EH (cell line): ENCODE measurements around the gene ST8SIA4.

Source experiments
- DNase-seq: peaks from one replicate; pipeline ENCODE4 v3.0.0-alpha.2; 2015; ENCODE audit warnings: low read depth

Gene ST8SIA4

DNA sequence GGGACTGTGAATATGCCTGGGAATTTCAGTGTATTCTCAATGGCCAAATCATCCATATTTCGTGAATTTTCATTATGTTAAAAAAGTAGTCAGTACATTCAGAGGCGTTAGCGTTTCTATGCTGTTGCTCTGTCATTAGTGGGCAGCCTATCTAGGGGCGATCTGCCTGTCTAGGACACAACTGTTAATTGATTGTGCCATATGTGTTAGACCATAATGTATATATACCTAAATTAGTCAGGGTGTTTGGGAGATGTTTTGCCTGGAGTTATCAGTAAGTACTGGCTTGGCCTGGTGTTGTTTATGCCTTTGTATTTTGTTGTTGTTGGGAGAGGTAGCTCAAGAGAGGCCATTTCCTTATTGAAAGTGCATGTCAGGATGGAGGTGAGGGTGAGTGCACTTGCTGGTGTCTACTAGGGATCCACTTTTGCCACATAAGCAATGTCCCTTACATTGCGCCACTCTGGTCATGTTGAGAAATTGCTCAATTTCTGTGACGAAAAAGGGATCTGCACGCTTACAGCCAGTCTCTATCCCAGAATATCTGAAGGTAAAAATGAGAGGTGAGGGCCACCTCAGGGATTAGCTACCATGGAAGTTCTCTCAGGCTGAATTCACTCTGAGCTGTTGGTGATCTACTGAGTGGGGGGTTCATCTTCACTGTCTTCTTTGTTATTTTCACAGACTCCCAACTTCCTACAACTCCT lies 123.3 kb downstream of the ST8SIA4 start:
- no peak for DNase-seq

DNA sequence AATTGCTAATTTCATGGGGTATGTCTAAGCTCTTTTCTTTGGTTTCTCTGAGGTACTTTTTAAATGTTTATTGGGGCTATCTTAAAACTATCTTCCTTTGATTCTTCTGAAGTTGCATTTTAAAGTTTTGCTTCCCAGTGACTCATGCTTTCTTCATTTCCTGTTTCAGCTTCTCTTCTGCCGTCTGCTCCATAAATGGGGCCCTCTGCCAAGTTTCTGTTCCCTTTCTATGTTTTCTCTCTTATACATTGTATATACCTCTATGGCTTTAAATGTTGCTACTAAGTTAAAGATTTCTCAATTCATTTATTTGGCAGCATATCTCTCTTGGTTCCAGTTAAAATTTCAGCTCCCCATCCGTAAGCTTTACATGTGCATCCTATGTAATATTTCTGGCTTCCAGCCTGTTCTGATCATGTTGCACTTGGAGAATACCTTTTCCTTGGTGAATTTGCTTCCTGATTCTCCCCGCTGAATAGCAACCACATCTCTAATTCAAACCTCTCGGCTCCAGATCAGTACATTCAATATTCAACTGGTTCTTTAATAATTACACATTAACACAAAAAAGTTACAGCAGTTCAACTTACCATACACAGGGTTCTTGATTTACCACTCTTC lies 125.3 kb downstream of the ST8SIA4 start:
- peak; percentile 83 for DNase-seq

DNA sequence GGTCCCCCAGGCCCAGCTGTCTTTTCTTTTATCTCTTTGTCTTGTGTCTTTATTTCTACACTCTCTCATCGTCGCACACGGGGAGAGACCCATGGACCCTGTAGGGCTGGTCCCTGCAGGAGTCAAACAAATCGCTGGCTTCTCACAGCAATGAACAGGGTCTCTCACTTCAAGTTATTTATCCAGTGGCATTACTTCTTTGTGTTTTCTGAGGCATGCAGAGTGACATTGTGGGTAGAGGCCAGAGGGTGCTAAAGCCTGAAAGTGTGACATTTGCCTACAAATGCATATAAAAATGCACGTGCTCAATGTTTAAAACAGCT lies 127.6 kb downstream of the ST8SIA4 start:
- no peak for DNase-seq

DNA sequence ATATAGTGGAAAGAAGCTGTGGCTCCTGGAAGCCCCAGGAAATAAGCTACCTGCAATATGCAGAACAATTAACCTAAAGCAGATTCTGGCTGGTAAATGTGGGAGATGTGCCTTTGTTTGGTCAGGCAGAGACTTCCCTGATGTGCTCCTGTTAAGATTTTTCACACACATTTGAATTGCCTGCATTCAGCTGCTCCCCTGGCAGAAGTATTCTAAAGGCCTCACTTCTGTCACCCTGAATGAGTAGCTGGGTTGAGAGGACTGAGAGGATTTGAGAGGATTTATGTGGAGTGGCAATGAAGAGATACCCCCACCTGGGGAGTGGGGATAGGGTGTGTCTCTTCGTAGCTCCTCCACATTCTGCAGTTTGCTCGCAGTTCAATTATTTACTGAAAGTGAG lies 130.5 kb downstream of the ST8SIA4 start:
- no peak for DNase-seq

DNA sequence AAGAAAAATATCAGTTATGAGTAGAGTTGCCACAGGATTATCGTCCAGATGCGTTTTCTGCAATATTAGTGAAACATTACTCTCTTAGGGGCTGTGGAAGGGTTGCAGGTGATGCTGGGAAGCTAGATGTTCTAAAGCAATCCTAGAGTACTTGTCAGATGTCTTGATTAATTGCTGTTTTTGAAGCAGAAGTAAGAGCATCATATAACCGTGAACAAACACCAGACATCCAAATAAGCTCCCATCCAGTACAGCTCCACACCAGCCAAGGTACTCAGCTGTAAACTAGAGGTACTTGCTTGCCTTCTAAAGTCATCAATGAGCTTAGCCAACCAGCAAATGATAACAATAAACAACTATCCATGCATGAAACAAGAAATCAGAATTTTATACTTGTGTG lies 131.1 kb downstream of the ST8SIA4 start:
- no peak for DNase-seq

DNA sequence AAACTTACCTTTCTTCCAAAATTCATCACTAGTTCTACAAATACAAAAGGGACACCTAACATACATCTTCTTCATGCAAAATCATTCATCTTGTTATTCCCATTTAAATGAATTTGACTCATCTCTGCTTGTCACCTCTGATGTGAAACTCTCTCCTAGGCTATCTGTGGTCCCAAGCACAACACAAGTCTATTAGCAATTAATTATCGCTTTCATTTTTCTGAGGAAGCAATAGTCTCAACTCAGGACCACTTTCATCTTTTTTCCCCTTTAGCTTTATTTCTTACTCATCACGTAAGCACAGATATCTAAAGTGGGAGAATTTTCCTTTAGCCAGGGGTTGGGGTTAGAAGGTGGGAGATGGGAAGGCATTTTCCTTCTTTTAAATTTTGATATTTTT lies 131.9 kb downstream of the ST8SIA4 start:
- DNase-seq, result no peak

DNA sequence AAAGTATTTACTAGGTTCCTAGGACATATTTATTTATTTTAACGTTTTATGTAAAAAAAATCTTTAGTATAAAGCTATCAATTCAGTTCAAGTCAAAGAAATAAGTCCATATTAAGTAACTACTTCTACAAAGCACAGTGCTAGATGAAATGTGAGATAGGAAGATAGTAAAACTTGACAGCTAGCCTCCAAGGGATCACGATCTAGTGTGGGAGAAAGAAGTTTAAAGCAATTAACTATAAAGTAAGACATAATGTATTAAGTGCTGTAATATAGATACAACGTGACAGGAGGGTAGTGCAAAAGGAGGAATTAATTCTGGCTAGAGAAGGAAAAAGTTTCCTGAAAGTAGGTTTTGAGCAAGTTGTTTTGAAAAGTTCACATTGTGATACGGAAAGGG lies 134.9 kb downstream of the ST8SIA4 start:
- no peak for DNase-seq

DNA sequence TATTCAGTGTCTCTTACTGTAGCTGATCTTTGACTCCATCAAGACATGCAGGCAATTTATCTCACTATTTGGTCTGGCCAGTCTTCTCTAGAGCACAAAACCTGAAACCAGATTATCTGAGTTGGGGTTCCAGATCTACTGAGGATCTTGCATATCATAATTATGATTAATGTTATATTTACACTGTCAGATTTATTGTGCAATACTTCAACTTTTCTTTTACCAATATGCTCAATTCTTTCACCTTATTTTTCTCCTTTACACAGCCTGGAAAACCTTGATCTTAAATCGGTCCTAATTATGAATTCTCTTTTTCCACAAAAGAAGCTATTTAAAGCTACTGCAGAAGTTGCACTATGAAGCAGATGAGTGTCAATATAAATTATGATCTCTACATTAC lies 140.1 kb downstream of the ST8SIA4 start:
- no peak for DNase-seq

DNA sequence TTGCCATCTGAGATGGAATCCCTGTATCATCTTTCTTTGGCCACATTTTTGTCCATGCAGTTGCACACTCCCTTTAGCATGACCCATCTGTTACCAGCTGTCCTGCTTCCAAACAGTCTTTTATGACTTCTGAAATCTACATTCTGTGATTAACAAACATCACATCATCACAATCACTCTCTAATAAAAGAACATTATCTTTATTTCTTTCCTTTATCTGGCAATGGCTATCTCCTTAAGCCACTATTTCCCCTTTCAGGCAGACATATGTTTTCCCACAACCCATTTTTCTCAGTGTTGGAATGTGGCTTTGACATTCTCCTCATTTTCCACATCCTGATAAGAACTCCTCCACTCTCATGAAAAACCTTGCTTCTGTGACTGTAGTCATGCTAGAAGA lies 141.0 kb downstream of the ST8SIA4 start:
- no peak for DNase-seq

DNA sequence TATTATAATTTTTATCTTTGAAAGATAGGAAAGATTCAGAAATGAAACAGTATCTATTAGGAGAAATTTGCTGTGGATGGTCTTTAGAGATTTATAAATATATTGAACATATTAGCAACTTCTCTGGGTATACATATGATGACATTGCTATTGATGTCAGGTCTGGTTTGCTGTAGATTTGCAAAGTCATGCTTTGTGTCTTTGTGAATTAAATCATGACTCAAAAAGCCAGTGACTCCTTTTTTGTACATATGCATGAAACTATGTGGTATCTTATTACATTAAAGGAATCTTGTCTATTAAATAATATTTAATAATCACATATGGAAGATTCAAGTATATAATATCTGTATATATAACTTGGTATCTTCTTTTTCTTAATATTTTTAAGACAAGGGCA lies 141.9 kb downstream of the ST8SIA4 start:
- DNase-seq, result no peak

DNA sequence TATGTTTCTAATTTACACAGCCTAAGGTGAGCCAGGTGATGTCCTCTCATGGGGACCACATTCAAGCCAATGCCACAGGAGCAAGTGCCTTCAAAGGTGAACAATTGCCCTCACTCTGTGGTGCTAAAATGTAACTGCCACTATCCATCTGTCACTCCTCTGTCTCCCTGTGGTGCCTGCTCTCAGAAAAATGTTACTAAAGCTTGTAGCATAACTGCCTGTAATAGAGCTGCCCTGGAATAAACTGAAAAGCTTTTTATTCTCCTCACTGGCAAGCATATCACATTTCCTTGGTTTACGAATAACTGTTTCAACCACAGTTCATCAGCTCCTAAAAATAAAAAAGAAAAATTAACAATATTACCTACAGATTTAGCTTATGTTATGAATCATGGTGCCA lies 142.4 kb downstream of the ST8SIA4 start:
- DNase-seq, result no peak

DNA sequence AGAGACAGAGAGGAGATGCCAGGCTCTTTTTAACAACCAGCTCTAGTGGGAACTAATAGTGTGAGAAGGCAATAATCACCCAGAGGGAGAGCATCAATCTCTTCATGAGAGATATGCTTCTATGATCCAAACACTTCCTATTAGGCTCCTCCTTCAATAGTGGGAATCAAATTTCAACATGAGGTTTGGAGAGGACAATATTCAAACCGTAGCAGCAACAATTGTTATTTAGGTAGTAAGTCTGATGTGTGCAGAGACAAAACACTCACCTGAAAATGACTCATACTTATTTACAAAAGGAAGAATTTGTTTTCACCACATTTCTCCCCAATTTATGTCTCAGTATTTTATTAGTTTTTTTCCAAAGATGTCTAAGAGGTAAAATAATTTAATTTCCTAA lies 144.3 kb downstream of the ST8SIA4 start:
- DNase-seq, result no peak

DNA sequence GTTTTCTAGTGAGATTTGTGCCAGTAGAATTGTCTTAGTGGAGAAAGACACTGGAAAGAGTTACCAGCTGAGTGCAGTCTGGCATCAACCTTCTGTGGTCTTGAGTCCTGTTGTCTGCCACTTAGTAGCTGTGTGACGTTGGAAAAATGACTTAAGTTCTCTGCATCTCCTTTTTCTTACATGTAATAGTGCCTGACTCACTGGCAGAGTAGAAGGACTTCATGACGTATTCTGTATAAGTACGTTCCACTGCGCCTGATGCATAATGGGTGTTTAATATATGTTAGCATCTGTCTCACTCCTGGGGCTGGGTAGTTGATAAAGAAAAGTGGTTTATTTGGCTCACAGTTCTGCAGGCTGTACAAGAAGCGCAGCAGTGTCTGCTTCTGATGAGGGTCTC lies 144.8 kb downstream of the ST8SIA4 start:
- no peak for DNase-seq

DNA sequence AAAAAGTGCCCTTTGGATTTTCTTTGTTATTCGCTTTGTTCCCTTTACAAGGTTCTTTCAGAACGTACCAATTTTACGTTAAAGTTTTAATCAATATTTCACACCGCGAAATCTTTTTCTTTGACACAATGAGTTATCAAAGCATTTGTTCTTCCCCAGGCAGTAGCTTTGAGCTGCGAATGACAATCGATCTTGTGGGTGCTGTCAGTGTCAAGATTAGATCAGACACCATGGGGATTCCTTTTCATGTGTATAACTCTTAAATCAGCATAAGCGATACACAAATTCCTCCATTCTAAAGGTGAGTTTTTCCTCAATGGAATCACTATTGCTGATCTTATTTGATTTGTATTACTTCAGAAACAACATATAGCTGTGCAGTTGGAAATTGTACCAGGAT lies 145.5 kb downstream of the ST8SIA4 start:
- no peak for DNase-seq
